SK-N-SH (cell line): Measurements from ENCODE around the gene PPM1F. TPM values are rescaled to one million over a fixed set of nuclear protein-coding genes. Genes with fewer than 3 reads are reported as not detected.
A peak's percentile ranks its signal among the peaks of the same experiment; 100 is the strongest.
"Not testable (repeated sequence)": the region's sequence is repeated elsewhere in the genome, so short reads cannot be mapped to it uniquely, and the experiment has no call there.

Source experiments
- CTCF ChIA-PET: fragments of 300-600, 350-600 bp; formaldehyde crosslinking; extraction: SDS; loops from one replicate; lab custom pipeline; 2021; lab: Yijun Ruan, JAX
- POLR2A ChIA-PET: fragments of 350-600 bp; sonication (Branson Sonifier 250); formaldehyde crosslinking; extraction: SDS; loops from one replicate; lab custom pipeline; 2020; ENCODE audit warnings: antibody characterized with exemption, inconsistent platforms; lab: Yijun Ruan, JAX
- DNase-seq: peaks from one replicate; pipeline ENCODE4 v3.0.0; 2012
- H2AFZ ChIP-seq: fragments of 200-600 bp; sonication (generic); 2 replicates; pipeline ENCODE4 v1.8.1; 2016; ENCODE audit warnings: antibody characterized with exemption, mild to moderate bottlenecking, low read depth
- H3F3A ChIP-seq: fragments of 200-600 bp; sonication (generic); replicated peaks from 2 replicates; pipeline ENCODE3; 2016; ENCODE audit warnings: antibody characterized with exemption, mild to moderate bottlenecking; ENCODE audit not compliant: insufficient read depth
- H3K27ac ChIP-seq, 2 experiments: fragments of 200-500 bp in 1 of 2; fragments of 200-600 bp in 1 of 2; sonication (Bioruptor generic) in 1 of 2; sonication (generic), shearing (Covaris generic) in 1 of 2; 2 replicates each; pipeline versions ENCODE4 v1.5.1 to v1.6.1; 2014 to 2016; ENCODE audit warnings: low read depth in 2 of 2, inconsistent platforms in 1 of 2, low read length in 1 of 2, mild to moderate bottlenecking in 1 of 2, mixed read lengths in 1 of 2
- H3K27me3 ChIP-seq: fragments of 200-600 bp; sonication (generic), shearing (Covaris generic); 2 replicates; pipeline ENCODE4 v1.6.1; 2016; ENCODE audit warnings: mixed run types; ENCODE audit not compliant: insufficient read depth
- H3K36me3 ChIP-seq, 2 experiments: fragments of 200-500 bp in 1 of 2; fragments of 200-600 bp in 1 of 2; sonication (Bioruptor generic) in 1 of 2; sonication (generic) in 1 of 2; replicated peaks in 1 of 2; 2 replicates each; pipeline versions ENCODE3 to v1.5.1; 2014 to 2016; ENCODE audit warnings: low read length in 1 of 2, mild to moderate bottlenecking in 1 of 2; ENCODE audit not compliant: insufficient read depth in 2 of 2, control insufficient read depth in 1 of 2
- H3K4me1 ChIP-seq, 2 experiments: fragments of 200-500 bp in 1 of 2; fragments of 200-600 bp in 1 of 2; sonication (Bioruptor generic) in 1 of 2; sonication (generic), shearing (Covaris generic) in 1 of 2; 2 replicates each; pipeline versions ENCODE4 v1.5.1 to v1.6.1; 2014 to 2016; ENCODE audit warnings: low read depth in 1 of 2, low read length in 1 of 2, mixed run types in 1 of 2; ENCODE audit not compliant: insufficient read depth in 2 of 2, control insufficient read depth in 1 of 2
- H3K4me2 ChIP-seq: fragments of 200-600 bp; sonication (generic), shearing (Covaris generic); 2 replicates; pipeline ENCODE4 v1.6.1; 2017; ENCODE audit warnings: mixed run types
- H3K4me3 ChIP-seq, 2 experiments: fragments of 200-500 bp in 1 of 2; fragments of 200-600 bp in 1 of 2; sonication (Bioruptor generic) in 1 of 2; sonication (generic), shearing (Covaris generic) in 1 of 2; 2 replicates each; pipeline versions ENCODE4 v1.5.1 to v1.8.1; 2014 to 2016; ENCODE audit warnings: low read depth in 2 of 2, inconsistent platforms in 1 of 2, low read length in 1 of 2, mild to moderate bottlenecking in 1 of 2, mixed read lengths in 1 of 2, moderate library complexity in 1 of 2
- H3K79me2 ChIP-seq: fragments of 200-600 bp; sonication (generic); 2 replicates; pipeline ENCODE4 v1.8.1; 2017; ENCODE audit warnings: mild to moderate bottlenecking; ENCODE audit not compliant: insufficient read depth
- H3K9ac ChIP-seq: fragments of 200-600 bp; sonication (generic); 2 replicates; pipeline ENCODE4 v1.6.1; 2017; ENCODE audit warnings: mixed run types
- H3K9me2 ChIP-seq: fragments of 200-600 bp; sonication (generic); 2 replicates; pipeline ENCODE4 v1.6.1; 2017; ENCODE audit warnings: mixed run types
- H3K9me3 ChIP-seq: fragments of 200-600 bp; sonication (generic); 2 replicates; pipeline ENCODE4 v1.6.1; 2017; ENCODE audit warnings: mixed run types, mild to moderate bottlenecking, moderate library complexity
- H4K20me1 ChIP-seq: fragments of 200-600 bp; sonication (generic); 2 replicates; pipeline ENCODE4 v1.6.1; 2017; ENCODE audit warnings: mild to moderate bottlenecking, mixed run types; ENCODE audit not compliant: insufficient read depth
- CHD2 ChIP-seq: fragments of 150-350 bp; IDR thresholded peaks from 2 replicates; pipeline ENCODE4 v1.6.1; 2018; ENCODE audit warnings: low read length; ENCODE audit not compliant: partially characterized antibody
- EP300 ChIP-seq, 2 experiments: IDR thresholded peaks; 2 replicates each; pipeline versions ENCODE4 v1.4.0 to v1.6.1; 2012; ENCODE audit warnings: borderline replicate concordance in 1 of 2, low read depth in 1 of 2, low read length in 1 of 2
- FOSL2 ChIP-seq: IDR thresholded peaks from 2 replicates; pipeline ENCODE4 v1.4.0; 2012; ENCODE audit warnings: low read depth, mild to moderate bottlenecking, moderate library complexity, borderline replicate concordance
- GABPA ChIP-seq: IDR thresholded peaks from 2 replicates; pipeline ENCODE4 v1.4.0; 2012; ENCODE audit warnings: low read depth, mild to moderate bottlenecking
- GATA2 ChIP-seq: sonication (generic); formaldehyde crosslinking; IDR thresholded peaks from 2 replicates; pipeline ENCODE4 v1.5.0; 2020; ENCODE audit warnings: mild to moderate bottlenecking, missing genetic modification reagents
- PBX3 ChIP-seq: IDR thresholded peaks from 2 replicates; pipeline ENCODE4; 2012
- RXRA ChIP-seq: IDR thresholded peaks from 2 replicates; pipeline ENCODE4 v1.4.0; 2012; ENCODE audit warnings: low read depth, mild to moderate bottlenecking, borderline replicate concordance
- SIN3A ChIP-seq: IDR thresholded peaks from 2 replicates; pipeline ENCODE4 v1.6.1; 2012; ENCODE audit warnings: low read depth, mild to moderate bottlenecking, low read length, moderate library complexity, borderline replicate concordance
- SMC3 ChIP-seq: IDR thresholded peaks from 2 replicates; pipeline ENCODE4 v1.6.1; 2012; ENCODE audit warnings: low read depth, low read length, improper control_type of control experiment
- TAF1 ChIP-seq: IDR thresholded peaks from 2 replicates; pipeline ENCODE4 v1.6.1; 2012; ENCODE audit warnings: low read depth, mild to moderate bottlenecking, low read length, moderate library complexity, borderline replicate concordance
- TEAD4 ChIP-seq: IDR thresholded peaks from 2 replicates; pipeline ENCODE4 v1.4.0; 2012; ENCODE audit warnings: mild to moderate bottlenecking, borderline replicate concordance; ENCODE audit not compliant: insufficient read depth
- USF1 ChIP-seq: IDR thresholded peaks from 2 replicates; pipeline ENCODE4 v1.4.0; 2012; ENCODE audit warnings: low read depth, borderline replicate concordance
- ZBTB33 ChIP-seq: IDR thresholded peaks from 2 replicates; pipeline ENCODE4 v1.4.0; 2012; ENCODE audit warnings: low read depth, borderline replicate concordance
- WGBS: methylation state at CpG from one replicate; pipeline ENCODE4 v1.1.6; 2017; ENCODE audit warnings: low lambda C conversion rate; 5-methylcytosine and 5-hydroxymethylcytosine counted together
- polyA plus RNA-seq, 3 experiments: library from polyadenylated mRNA; depleted of rRNA; stranded (reverse); fragments of >200 nt; gene quantifications; 2 replicates each; pipeline ENCODE4 v1.2.3, GENCODE V29; 2012
- TF ChIP-seq, protein P1 (sequence below): IDR thresholded peaks from 2 replicates; pipeline ENCODE4 v1.6.1; 2012; ENCODE audit warnings: mild to moderate bottlenecking, low read depth, low read length, moderate library complexity
- TF ChIP-seq, protein P2 (sequence below): IDR thresholded peaks from 2 replicates; pipeline ENCODE4 v1.4.0; 2012; ENCODE audit warnings: low read depth

The PPM1F gene
- polyA plus RNA-seq, 1 of the 3 experiments (the other 2 are of a cell fraction) = 29.6 TPM

DNA sequence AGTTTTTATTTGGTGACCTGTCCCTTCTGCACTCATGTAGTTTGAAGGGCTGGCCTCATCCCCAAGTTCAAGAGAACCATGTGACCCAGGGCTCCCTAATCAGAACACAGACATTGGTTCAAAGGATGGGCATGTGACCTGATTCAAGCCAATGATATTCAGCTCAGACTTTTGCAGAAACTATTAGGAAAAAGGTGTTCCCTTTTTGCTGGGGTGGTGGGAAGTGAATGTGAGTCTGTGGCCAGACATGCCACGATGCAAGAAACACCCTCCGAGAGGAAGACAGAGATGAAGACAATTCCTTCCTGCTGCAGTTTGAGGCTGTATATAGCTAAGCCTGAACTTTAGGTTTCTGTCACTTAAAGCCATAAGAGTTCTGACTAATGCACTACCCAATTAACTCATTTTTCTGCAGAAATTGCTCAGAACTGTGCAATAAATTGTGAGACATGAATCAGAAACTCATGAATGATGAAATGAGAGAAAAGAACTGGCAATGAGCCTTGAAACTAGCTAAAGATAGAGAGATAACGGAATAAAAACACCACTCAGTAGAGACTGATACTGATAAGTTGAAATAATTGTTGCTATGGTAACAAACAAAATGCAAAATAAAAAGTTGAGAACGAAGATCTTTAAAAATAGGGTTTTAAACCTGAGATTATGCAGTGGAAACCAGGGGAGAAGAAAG lies 76.0 kb downstream of the PPM1F start (continued):
- TF ChIP-seq, protein P1, sequence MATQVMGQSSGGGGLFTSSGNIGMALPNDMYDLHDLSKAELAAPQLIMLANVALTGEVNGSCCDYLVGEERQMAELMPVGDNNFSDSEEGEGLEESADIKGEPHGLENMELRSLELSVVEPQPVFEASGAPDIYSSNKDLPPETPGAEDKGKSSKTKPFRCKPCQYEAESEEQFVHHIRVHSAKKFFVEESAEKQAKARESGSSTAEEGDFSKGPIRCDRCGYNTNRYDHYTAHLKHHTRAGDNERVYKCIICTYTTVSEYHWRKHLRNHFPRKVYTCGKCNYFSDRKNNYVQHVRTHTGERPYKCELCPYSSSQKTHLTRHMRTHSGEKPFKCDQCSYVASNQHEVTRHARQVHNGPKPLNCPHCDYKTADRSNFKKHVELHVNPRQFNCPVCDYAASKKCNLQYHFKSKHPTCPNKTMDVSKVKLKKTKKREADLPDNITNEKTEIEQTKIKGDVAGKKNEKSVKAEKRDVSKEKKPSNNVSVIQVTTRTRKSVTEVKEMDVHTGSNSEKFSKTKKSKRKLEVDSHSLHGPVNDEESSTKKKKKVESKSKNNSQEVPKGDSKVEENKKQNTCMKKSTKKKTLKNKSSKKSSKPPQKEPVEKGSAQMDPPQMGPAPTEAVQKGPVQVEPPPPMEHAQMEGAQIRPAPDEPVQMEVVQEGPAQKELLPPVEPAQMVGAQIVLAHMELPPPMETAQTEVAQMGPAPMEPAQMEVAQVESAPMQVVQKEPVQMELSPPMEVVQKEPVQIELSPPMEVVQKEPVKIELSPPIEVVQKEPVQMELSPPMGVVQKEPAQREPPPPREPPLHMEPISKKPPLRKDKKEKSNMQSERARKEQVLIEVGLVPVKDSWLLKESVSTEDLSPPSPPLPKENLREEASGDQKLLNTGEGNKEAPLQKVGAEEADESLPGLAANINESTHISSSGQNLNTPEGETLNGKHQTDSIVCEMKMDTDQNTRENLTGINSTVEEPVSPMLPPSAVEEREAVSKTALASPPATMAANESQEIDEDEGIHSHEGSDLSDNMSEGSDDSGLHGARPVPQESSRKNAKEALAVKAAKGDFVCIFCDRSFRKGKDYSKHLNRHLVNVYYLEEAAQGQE = no peak
- TF ChIP-seq RXRA = no peak
- no peak for TF ChIP-seq ZBTB33
- 0 out of 2 replicates have a peak, but pooled peaks have one; percentile 15 for TF ChIP-seq FOSL2
- peak; percentile 66 for TF ChIP-seq PBX3
- peak; percentile 45; the same call in 1 of the 2 replicates for TF ChIP-seq GATA2 (CRISPR knock-in tag)
- peak; percentile 83; the same call in 1 of the 2 replicates for TF ChIP-seq USF1
- TF ChIP-seq TAF1 = no peak
- TF ChIP-seq, protein P2, sequence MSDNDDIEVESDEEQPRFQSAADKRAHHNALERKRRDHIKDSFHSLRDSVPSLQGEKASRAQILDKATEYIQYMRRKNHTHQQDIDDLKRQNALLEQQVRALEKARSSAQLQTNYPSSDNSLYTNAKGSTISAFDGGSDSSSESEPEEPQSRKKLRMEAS = no peak
- no peak for TF ChIP-seq SIN3A
- TF ChIP-seq TEAD4 = no peak
- no peak for TF ChIP-seq SMC3
- TF ChIP-seq GABPA = no peak
- TF ChIP-seq EP300 (IDR thresholded peaks at IDR 0.05; ENCODE audit: borderline replicate concordance in 1 of 2, low read depth in 1 of 2, low read length in 1 of 2) = 0 out of 4 replicates have a peak, but pooled peaks of 1 of the 2 experiments have one; percentile 22
- TF ChIP-seq CHD2 = no peak

- H3K27me3 ChIP-seq, POLR2A ChIA-PET, H3K4me2 ChIP-seq, H3K79me2 ChIP-seq, H2AFZ ChIP-seq, DNase-seq, H3K36me3 ChIP-seq, H3K9me3 ChIP-seq, H3K4me1 ChIP-seq, H3F3A ChIP-seq, H3K4me3 ChIP-seq, H3K27ac ChIP-seq, H3K9ac ChIP-seq, CTCF ChIA-PET, H3K9me2 ChIP-seq, H4K20me1 ChIP-seq: not testable (repeated sequence)
- 76% methylated on average over 4 of the region's 4 CpGs for WGBS
Measured at GRCh38 chr22:21874953-21875352, 77.7 kb downstream of the PPM1F start.
